Spleen (tissue), 11 donors: Measurements from ENCODE around the gene RAB44. TPM values are rescaled to one million over a fixed set of nuclear protein-coding genes. Genes with fewer than 3 reads are reported as not detected.

ENCODE experiments used
- DNase-seq: peaks from one replicate; pipeline ENCODE4 v3.0.0-alpha.2; 2020
- H3K27ac ChIP-seq, 8 donors: fragments of 200-600 bp; sonication (generic) in 7 of 8; 1 replicate in 4 of 8; 2 replicates in 4 of 8; pipeline versions ENCODE4 v1.5.0 to v1.8.0; 2016 to 2021; ENCODE audit warnings: inconsistent platforms in 4 of 8, mild to moderate bottlenecking in 4 of 8, moderate library complexity in 1 of 8
- H3K27me3 ChIP-seq, 7 donors: fragments of 200-600 bp; sonication (generic) in 6 of 7; replicated peaks in 1 of 7; 1 replicate in 4 of 7; 2 replicates in 3 of 7; pipeline versions ENCODE4 v1.5.0 to v1.8.0; 2016 to 2021; ENCODE audit warnings: inconsistent platforms in 3 of 7, mild to moderate bottlenecking in 1 of 7
- H3K36me3 ChIP-seq, 6 donors: fragments of 200-600 bp; sonication (generic) in 5 of 6; 1 replicate in 4 of 6; 2 replicates in 2 of 6; pipeline versions ENCODE4 v1.5.0 to v1.8.0; 2016 to 2021; ENCODE audit warnings: inconsistent platforms in 2 of 6
- H3K4me1 ChIP-seq, 6 donors: fragments of 200-600 bp; sonication (generic) in 5 of 6; 1 replicate in 3 of 6; 2 replicates in 3 of 6; pipeline versions ENCODE4 v1.5.0 to v1.8.0; 2016 to 2021; ENCODE audit warnings: inconsistent platforms in 3 of 6
- H3K4me3 ChIP-seq, 8 donors: fragments of 200-600 bp; sonication (generic) in 7 of 8; 1 replicate in 4 of 8; 2 replicates in 4 of 8; pipeline versions ENCODE4 v1.5.0 to v1.8.0; 2016 to 2021; ENCODE audit warnings: inconsistent platforms in 4 of 8, mild to moderate bottlenecking in 4 of 8, moderate library complexity in 2 of 8
- H3K9me3 ChIP-seq, 8 donors: fragments of 200-600 bp; sonication (generic) in 7 of 8; 1 replicate in 4 of 8; 2 replicates in 4 of 8; pipeline versions ENCODE4 v1.5.0 to v1.8.0; 2016 to 2021; ENCODE audit warnings: inconsistent platforms in 4 of 8
- POLR2A ChIP-seq, 3 donors: fragments of 450-650 bp; IDR thresholded peaks; one replicate each; pipeline ENCODE4 v1.5.1; 2017; ENCODE audit warnings: antibody characterized with exemption in 3 of 3, mild to moderate bottlenecking in 1 of 3
- POLR2AphosphoS5 ChIP-seq, 3 donors: sonication (generic); formaldehyde crosslinking; IDR thresholded peaks; one replicate each; pipeline ENCODE4 v1.5.1; 2017; ENCODE audit warnings: antibody characterized with exemption in 3 of 3
- WGBS, 5 donors: extraction: QIAGEN DNeasy Blood & Tissue Kit in 3 of 5; methylation state at CpG; one replicate each; pipeline versions ENCODE4 v1.1.5 to v1.1.7; 2013 to 2018; 5-methylcytosine and 5-hydroxymethylcytosine counted together
- intact Hi-C: fragments of 100-400 bp; cut with DNase I; formaldehyde crosslinking; loops from one replicate; pipeline ENCODE4 v1.15.0; 2023; ENCODE audit warnings: low total_unique reads
- polyA plus RNA-seq, 3 donors: library from polyadenylated mRNA; stranded (reverse); fragments of 200-250 nt; gene quantifications; one replicate each; pipeline ENCODE4 v1.2.1, GENCODE V29; 2013
- total RNA-seq, 7 donors: library from RNA; depleted of rRNA in 3 of 7; stranded (reverse); fragments of >200 nt in 3 of 7; fragmentation: NEBNext Ultra II Directional in 4 of 7; extraction: Animal tissue kit (Norgen Biotek cat#: 25700) in 4 of 7; gene quantifications; one replicate each; pipeline versions ENCODE4 v1.1.0 to v1.2.1, GENCODE V29; 2016 to 2021
- TF ChIP-seq, protein P1 (sequence below), 11 experiments: fragments of 200-600 bp in 7 of 11; fragments of 450-650 bp in 4 of 11; sonication (generic) in 4 of 11; IDR thresholded peaks in 8 of 11; conservative IDR thresholded peaks in 3 of 11; 1 replicate in 7 of 11; 2 replicates in 4 of 11; pipeline versions ENCODE4 v1.4.0 to v1.8.0; 2016 to 2021; ENCODE audit warnings: antibody characterized with exemption in 11 of 11, inconsistent platforms in 4 of 11, mild to moderate bottlenecking in 1 of 11
- donor health status: healthy with polysubstance abuse.
- donor health status: DM: no; HTN: no; CAD: no; lungs with moderate emphysema.
- donor health status: DM: no; HTN: no; CAD: no.
- donor health status: Bipolar disorder and iron deficiency.
- donor health status: healthy.
- donor health status: DM: no; HTN: no; CAD: no.
- donor health status: DM: yes; HTN: yes; CAD: no.

Gene RAB44
- total and polyA plus RNA-seq, 10 donors: 0.06 to 3.5 (median 0.81) TPM

DNA sequence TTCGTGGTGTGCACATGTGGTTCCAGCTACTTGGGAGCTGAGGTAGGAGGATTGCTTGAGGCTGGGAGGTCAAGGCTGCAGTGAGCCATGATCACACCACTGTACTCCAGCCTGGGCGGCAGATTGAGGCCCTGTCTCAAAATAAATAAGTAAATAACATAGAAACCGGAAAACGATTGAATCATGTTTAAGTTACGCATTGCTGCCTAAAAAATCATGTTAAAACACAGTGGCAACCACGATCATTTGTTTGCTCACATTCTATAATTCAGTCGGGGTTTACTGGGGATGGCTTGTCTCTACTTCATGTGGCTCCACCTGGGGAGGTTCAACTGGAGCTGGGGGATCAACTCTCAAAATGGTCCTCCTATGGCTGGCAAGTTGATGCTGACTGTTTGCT is 27.4 kb upstream of the RAB44 start:
- intact Hi-C loops: no loop called here
- H3K36me3 ChIP-seq: no peaks in the 10 kb centered on the region
- H3K4me1 ChIP-seq: peaks cover 9 to 20% (median 14%) of the 10 kb centered on the region in 6 donors
- no peak overlapping the region for H3K4me3 ChIP-seq
- no peak for DNase-seq
- H3K27me3 ChIP-seq: no peaks in the 10 kb centered on the region
- 93 to 98% (median 96%) methylated on average over 7 of the region's 7 CpGs for WGBS, 5 donors
- TF ChIP-seq POLR2AphosphoS5 (IDR thresholded peaks at IDR 0.05) (no peak), POLR2A (IDR thresholded peaks at IDR 0.05) (no peak)
- H3K9me3 ChIP-seq: no peaks in the 10 kb centered on the region
- H3K27ac ChIP-seq: no peak overlapping the region

DNA sequence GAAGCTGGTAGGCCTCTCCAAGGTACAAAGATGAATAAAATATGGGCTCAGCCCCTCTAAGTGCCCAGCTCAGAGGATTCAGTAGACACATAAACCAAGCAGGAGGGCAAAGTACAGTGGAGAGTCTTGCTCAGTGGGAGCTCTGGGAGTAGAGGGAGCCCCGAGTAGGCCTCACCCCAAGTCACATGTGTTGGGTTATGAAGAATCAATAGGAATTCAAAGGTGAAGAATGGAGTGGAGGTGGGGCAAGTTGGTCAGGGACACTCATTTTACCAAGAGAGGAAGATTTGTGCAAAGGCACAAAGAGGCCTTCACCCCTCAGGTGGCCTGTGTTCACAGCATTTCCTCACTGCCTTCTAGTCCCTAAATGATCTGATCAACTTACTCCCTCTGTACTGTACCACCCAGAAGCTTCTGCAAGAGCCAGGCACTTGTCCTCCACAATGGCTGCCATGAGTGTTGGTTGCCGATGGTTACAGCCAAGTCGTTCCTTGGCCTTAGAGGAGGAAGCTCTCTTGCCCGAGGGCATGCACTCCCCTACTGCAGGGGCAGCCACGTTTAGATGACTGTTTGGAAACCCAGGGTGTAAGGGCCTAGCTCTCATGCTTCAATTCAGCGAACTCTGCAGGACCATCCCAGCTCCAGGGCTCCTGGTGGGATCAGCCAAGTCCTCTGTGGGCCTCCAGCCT is 25.8 kb upstream of the RAB44 start:
- DNase-seq: no peak
- no peak overlapping the region for H3K27ac ChIP-seq
- H3K36me3 ChIP-seq: no peaks in the 10 kb centered on the region
- H3K27me3 ChIP-seq: no peaks in the 10 kb centered on the region
- H3K9me3 ChIP-seq: no peaks in the 10 kb centered on the region
- peaks cover 6 to 23% (median 18%) of the 10 kb centered on the region in 6 donors for H3K4me1 ChIP-seq
- no peak overlapping the region for H3K4me3 ChIP-seq
- TF ChIP-seq POLR2AphosphoS5 (IDR thresholded peaks at IDR 0.05) (no peak), POLR2A (IDR thresholded peaks at IDR 0.05) (no peak)
- TF ChIP-seq, protein P1, sequence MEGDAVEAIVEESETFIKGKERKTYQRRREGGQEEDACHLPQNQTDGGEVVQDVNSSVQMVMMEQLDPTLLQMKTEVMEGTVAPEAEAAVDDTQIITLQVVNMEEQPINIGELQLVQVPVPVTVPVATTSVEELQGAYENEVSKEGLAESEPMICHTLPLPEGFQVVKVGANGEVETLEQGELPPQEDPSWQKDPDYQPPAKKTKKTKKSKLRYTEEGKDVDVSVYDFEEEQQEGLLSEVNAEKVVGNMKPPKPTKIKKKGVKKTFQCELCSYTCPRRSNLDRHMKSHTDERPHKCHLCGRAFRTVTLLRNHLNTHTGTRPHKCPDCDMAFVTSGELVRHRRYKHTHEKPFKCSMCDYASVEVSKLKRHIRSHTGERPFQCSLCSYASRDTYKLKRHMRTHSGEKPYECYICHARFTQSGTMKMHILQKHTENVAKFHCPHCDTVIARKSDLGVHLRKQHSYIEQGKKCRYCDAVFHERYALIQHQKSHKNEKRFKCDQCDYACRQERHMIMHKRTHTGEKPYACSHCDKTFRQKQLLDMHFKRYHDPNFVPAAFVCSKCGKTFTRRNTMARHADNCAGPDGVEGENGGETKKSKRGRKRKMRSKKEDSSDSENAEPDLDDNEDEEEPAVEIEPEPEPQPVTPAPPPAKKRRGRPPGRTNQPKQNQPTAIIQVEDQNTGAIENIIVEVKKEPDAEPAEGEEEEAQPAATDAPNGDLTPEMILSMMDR (IDR thresholded peaks at IDR 0.05 in 8 of 11, conservative IDR thresholded peaks at IDR 0.05 in 3 of 11): no peak
- intact Hi-C loops: no loop called here
- 73 to 84% (median 78%) methylated on average over 5 to 6 of the region's 6 CpGs for WGBS, 5 donors

DNA sequence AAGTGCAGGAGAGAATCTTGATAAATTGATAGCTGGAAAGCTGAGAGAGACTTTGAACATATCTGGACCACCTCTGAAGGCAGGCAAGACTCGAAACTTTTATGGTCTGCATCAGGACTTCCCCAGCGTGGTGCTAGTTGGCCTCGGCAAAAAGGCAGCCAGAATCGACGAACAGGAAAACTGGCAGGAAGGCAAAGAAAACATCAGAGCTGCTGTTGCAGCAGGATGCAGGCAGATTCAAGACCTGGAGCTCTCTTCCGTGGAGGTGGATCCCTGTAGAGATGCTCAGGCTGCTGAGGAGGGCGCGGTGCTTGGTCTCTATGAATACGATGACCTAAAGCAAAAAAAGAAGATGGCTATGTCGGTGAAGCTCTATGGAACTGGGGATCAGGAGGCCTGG is 23.7 kb upstream of the RAB44 start:
- no peaks in the 10 kb centered on the region for H3K36me3 ChIP-seq
- TF ChIP-seq POLR2A (IDR thresholded peaks at IDR 0.05) (no peak), POLR2AphosphoS5 (IDR thresholded peaks at IDR 0.05) (no peak)
- TF ChIP-seq, protein P1 (IDR thresholded peaks at IDR 0.05 in 8 of 11, conservative IDR thresholded peaks at IDR 0.05 in 3 of 11): no peak
- no peak overlapping the region for H3K4me3 ChIP-seq
- H3K27ac ChIP-seq: no peak overlapping the region
- intact Hi-C loops: no loop called here
- WGBS, 5 donors: 77 to 86% (median 82%) methylated on average over 10 of the region's 10 CpGs
- peaks cover 0 to 32% (median 26%) of the 10 kb centered on the region in 6 donors for H3K4me1 ChIP-seq
- no peaks in the 10 kb centered on the region for H3K9me3 ChIP-seq
- DNase-seq: no peak
- peaks cover 0 to 9% (median 0%) of the 10 kb centered on the region in 7 donors for H3K27me3 ChIP-seq

DNA sequence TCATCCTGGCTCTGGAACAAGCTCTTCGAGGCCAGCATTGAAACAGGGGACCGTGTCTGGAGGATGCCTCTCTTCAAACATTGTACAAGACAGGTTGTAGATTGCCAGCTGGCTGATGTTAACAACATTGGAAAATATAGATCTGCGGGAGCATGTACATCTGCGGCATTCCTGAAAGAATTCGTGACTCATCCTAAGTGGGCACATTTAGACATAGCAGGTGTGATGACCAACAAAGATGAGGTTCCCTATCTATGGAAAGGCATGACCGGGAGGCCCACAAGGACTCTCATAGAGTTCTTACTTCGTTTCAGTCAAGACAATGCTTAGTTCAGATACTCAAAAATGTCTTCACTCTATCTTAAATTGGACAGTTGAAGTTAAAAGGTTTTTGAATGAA is 22.7 kb upstream of the RAB44 start:
- peaks cover 0 to 43% (median 37%) of the 10 kb centered on the region in 6 donors for H3K4me1 ChIP-seq
- H3K9me3 ChIP-seq: no peaks in the 10 kb centered on the region
- intact Hi-C loops: no loop called here
- WGBS, 5 donors: 87 to 94% (median 92%) methylated on average over 7 of the region's 7 CpGs
- no peak overlapping the region for H3K27ac ChIP-seq
- H3K4me3 ChIP-seq: no peak overlapping the region
- TF ChIP-seq, protein P1 (IDR thresholded peaks at IDR 0.05 in 8 of 11, conservative IDR thresholded peaks at IDR 0.05 in 3 of 11): no peak
- TF ChIP-seq POLR2AphosphoS5 (IDR thresholded peaks at IDR 0.05) (no peak), POLR2A (IDR thresholded peaks at IDR 0.05) (no peak)
- no peaks in the 10 kb centered on the region for H3K36me3 ChIP-seq
- H3K27me3 ChIP-seq: peaks cover 0 to 19% (median 0%) of the 10 kb centered on the region in 7 donors
- no peak for DNase-seq
